GOT3 (cell line): ENCODE data around the gene MACROH2A2.
"Not testable (repeated sequence)": the region's sequence is repeated elsewhere in the genome, so short reads cannot be mapped to it uniquely, and the experiment has no call there.

Experiments
- DNase-seq: peaks from one replicate; lab custom pipeline; 2025; ENCODE audit warnings: mixed read lengths; lab: John Stamatoyannopoulos, UW

Gene MACROH2A2

GRCh38 chr10:70158113-70158512 lies 105.5 kb downstream of the MACROH2A2 start:
- no peak for DNase-seq

GRCh38 chr10:70159366-70159765 lies 106.7 kb downstream of the MACROH2A2 start:
- DNase-seq = not testable (repeated sequence)

GRCh38 chr10:70160798-70161197 lies 108.2 kb downstream of the MACROH2A2 start:
- no peak for DNase-seq
